H1 (cell line): ENCODE measurements around the gene STIM1. TPM values are rescaled to one million over a fixed set of nuclear protein-coding genes. Genes with fewer than 3 reads are reported as not detected.

Experiments
- CTBP2 ChIP-seq: IDR thresholded peaks from 2 replicates; pipeline ENCODE4 v1.7.0; 2011; ENCODE audit warnings: borderline replicate concordance, mild to moderate bottlenecking, moderate library complexity, mixed read lengths, low read length; ENCODE audit not compliant: insufficient read depth, insufficient read length
- HDAC2 ChIP-seq, 2 experiments: fragments of 300-600 bp in 1 of 2; sonication (generic) in 1 of 2; IDR thresholded peaks; 2 replicates each; pipeline ENCODE4 v1.6.1; 2011 to 2012; ENCODE audit warnings: low read depth in 2 of 2, low read length in 2 of 2, mild to moderate bottlenecking in 2 of 2, moderate library complexity in 2 of 2, borderline replicate concordance in 1 of 2, inconsistent platforms in 1 of 2
- PHF8 ChIP-seq: fragments of 200-600 bp; sonication (generic); conservative IDR thresholded peaks from 2 replicates; pipeline ENCODE4 v1.7.1; 2012; ENCODE audit warnings: low read depth, mild to moderate bottlenecking, inconsistent platforms, low read length, moderate library complexity
- RAD21 ChIP-seq, 2 experiments: IDR thresholded peaks in 1 of 2; conservative IDR thresholded peaks in 1 of 2; 2 replicates each; pipeline ENCODE4 v1.6.1; 2011; ENCODE audit warnings: low read depth in 2 of 2, low read length in 2 of 2, improper control_type of control experiment in 1 of 2, inconsistent platforms in 1 of 2, mild to moderate bottlenecking in 1 of 2, moderate library complexity in 1 of 2
- SP1 ChIP-seq: IDR thresholded peaks from 2 replicates; pipeline ENCODE4 v1.6.1; 2011; ENCODE audit warnings: low read depth, low read length
- SRF ChIP-seq: IDR thresholded peaks from 2 replicates; pipeline ENCODE4 v1.6.1; 2011; ENCODE audit warnings: mild to moderate bottlenecking, low read depth, low read length, moderate library complexity
- SUZ12 ChIP-seq: fragments of 200-600 bp; sonication (generic); IDR thresholded peaks from 2 replicates; pipeline ENCODE4 v1.6.1; 2012; ENCODE audit warnings: mild to moderate bottlenecking, inconsistent platforms, low read length, moderate library complexity, mixed read lengths
- polyA plus RNA-seq, 7 experiments: library from polyadenylated mRNA; depleted of rRNA in 3 of 7; stranded (reverse) in 5 of 7; unstranded in 2 of 7; fragments of >200 nt in 5 of 7; fragments of 200-250 nt in 2 of 7; gene quantifications; 1 replicate in 5 of 7; 2 replicates in 1 of 7; 4 replicates in 1 of 7; pipeline versions ENCODE4 v1.2.1 to v1.2.3, GENCODE V29; 2011 to 2013; ENCODE audit warnings: missing spikeins in 2 of 7, mixed read lengths in 2 of 7
- total RNA-seq: library from RNA; stranded (reverse); fragmentation: NEBNext Ultra II Directional; extraction: Animal tissue kit (Norgen Biotek cat#: 25700); gene quantifications from 2 replicates; pipeline ENCODE4 v1.2.1, GENCODE V29; 2021
- TF ChIP-seq, protein P1 (sequence below): fragments of 300-600 bp; sonication (generic); IDR thresholded peaks from 2 replicates; pipeline ENCODE4 v1.7.1; 2012; ENCODE audit warnings: low read length, moderate library complexity, mild to moderate bottlenecking, inconsistent platforms; ENCODE audit not compliant: insufficient replicate concordance
- TF ChIP-seq, protein P2 (sequence below): IDR thresholded peaks from 2 replicates; pipeline ENCODE4 v1.6.1; 2011; ENCODE audit warnings: low read length, improper control_type of control experiment

The STIM1 gene
- total and polyA plus RNA-seq, 2 of the 8 experiments (the other 6 are each of a cell fraction or from before 2014, with no cell fraction given): 11.1 to 12.2 TPM

DNA sequence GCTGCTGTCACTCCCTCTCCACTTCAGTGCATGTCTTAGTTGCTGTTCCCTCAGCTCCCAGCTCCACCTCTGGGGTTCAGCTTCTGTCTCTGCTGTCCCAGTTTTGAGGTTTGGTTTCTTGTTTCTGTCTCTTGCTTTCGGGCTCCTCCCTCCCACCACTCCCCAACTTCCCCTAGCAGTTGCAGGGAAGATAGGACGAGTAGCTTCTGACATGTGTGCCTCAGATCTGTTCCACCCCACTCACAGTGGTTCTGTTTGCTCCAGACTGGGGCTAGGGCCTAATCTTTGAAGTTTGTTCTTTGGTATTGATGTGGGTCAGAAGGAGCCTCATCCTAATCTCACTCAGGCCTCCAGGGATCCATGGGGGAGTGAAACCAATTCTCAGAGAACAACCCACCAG, 236.6 kb downstream of the STIM1 start (continued):
- TF ChIP-seq, protein P1, sequence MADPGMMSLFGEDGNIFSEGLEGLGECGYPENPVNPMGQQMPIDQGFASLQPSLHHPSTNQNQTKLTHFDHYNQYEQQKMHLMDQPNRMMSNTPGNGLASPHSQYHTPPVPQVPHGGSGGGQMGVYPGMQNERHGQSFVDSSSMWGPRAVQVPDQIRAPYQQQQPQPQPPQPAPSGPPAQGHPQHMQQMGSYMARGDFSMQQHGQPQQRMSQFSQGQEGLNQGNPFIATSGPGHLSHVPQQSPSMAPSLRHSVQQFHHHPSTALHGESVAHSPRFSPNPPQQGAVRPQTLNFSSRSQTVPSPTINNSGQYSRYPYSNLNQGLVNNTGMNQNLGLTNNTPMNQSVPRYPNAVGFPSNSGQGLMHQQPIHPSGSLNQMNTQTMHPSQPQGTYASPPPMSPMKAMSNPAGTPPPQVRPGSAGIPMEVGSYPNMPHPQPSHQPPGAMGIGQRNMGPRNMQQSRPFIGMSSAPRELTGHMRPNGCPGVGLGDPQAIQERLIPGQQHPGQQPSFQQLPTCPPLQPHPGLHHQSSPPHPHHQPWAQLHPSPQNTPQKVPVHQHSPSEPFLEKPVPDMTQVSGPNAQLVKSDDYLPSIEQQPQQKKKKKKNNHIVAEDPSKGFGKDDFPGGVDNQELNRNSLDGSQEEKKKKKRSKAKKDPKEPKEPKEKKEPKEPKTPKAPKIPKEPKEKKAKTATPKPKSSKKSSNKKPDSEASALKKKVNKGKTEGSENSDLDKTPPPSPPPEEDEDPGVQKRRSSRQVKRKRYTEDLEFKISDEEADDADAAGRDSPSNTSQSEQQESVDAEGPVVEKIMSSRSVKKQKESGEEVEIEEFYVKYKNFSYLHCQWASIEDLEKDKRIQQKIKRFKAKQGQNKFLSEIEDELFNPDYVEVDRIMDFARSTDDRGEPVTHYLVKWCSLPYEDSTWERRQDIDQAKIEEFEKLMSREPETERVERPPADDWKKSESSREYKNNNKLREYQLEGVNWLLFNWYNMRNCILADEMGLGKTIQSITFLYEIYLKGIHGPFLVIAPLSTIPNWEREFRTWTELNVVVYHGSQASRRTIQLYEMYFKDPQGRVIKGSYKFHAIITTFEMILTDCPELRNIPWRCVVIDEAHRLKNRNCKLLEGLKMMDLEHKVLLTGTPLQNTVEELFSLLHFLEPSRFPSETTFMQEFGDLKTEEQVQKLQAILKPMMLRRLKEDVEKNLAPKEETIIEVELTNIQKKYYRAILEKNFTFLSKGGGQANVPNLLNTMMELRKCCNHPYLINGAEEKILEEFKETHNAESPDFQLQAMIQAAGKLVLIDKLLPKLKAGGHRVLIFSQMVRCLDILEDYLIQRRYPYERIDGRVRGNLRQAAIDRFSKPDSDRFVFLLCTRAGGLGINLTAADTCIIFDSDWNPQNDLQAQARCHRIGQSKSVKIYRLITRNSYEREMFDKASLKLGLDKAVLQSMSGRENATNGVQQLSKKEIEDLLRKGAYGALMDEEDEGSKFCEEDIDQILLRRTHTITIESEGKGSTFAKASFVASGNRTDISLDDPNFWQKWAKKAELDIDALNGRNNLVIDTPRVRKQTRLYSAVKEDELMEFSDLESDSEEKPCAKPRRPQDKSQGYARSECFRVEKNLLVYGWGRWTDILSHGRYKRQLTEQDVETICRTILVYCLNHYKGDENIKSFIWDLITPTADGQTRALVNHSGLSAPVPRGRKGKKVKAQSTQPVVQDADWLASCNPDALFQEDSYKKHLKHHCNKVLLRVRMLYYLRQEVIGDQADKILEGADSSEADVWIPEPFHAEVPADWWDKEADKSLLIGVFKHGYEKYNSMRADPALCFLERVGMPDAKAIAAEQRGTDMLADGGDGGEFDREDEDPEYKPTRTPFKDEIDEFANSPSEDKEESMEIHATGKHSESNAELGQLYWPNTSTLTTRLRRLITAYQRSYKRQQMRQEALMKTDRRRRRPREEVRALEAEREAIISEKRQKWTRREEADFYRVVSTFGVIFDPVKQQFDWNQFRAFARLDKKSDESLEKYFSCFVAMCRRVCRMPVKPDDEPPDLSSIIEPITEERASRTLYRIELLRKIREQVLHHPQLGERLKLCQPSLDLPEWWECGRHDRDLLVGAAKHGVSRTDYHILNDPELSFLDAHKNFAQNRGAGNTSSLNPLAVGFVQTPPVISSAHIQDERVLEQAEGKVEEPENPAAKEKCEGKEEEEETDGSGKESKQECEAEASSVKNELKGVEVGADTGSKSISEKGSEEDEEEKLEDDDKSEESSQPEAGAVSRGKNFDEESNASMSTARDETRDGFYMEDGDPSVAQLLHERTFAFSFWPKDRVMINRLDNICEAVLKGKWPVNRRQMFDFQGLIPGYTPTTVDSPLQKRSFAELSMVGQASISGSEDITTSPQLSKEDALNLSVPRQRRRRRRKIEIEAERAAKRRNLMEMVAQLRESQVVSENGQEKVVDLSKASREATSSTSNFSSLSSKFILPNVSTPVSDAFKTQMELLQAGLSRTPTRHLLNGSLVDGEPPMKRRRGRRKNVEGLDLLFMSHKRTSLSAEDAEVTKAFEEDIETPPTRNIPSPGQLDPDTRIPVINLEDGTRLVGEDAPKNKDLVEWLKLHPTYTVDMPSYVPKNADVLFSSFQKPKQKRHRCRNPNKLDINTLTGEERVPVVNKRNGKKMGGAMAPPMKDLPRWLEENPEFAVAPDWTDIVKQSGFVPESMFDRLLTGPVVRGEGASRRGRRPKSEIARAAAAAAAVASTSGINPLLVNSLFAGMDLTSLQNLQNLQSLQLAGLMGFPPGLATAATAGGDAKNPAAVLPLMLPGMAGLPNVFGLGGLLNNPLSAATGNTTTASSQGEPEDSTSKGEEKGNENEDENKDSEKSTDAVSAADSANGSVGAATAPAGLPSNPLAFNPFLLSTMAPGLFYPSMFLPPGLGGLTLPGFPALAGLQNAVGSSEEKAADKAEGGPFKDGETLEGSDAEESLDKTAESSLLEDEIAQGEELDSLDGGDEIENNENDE: no peak
- TF ChIP-seq SRF: no peak
- TF ChIP-seq, protein P2, sequence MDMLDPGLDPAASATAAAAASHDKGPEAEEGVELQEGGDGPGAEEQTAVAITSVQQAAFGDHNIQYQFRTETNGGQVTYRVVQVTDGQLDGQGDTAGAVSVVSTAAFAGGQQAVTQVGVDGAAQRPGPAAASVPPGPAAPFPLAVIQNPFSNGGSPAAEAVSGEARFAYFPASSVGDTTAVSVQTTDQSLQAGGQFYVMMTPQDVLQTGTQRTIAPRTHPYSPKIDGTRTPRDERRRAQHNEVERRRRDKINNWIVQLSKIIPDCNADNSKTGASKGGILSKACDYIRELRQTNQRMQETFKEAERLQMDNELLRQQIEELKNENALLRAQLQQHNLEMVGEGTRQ: no peak
- TF ChIP-seq HDAC2 (IDR thresholded peaks at IDR 0.05; ENCODE audit: borderline replicate concordance in 1 of 2, low read depth in 2 of 2, low read length in 2 of 2): no peak
- TF ChIP-seq RAD21 (IDR thresholded peaks at IDR 0.05 in 1 of 2, conservative IDR thresholded peaks at IDR 0.05 in 1 of 2; ENCODE audit: low read depth in 2 of 2, low read length in 2 of 2): no peak
- no peak for TF ChIP-seq SP1
- TF ChIP-seq SUZ12: no peak
- no peak for TF ChIP-seq CTBP2
- no peak for TF ChIP-seq PHF8
